ENCODE data around the gene ADGRF1. TPM values are rescaled to one million over a fixed set of nuclear protein-coding genes. Genes with fewer than 3 reads are reported as not detected.

The ADGRF1 gene
- polyA plus RNA-seq, 1 experiment, result not detected

DNA sequence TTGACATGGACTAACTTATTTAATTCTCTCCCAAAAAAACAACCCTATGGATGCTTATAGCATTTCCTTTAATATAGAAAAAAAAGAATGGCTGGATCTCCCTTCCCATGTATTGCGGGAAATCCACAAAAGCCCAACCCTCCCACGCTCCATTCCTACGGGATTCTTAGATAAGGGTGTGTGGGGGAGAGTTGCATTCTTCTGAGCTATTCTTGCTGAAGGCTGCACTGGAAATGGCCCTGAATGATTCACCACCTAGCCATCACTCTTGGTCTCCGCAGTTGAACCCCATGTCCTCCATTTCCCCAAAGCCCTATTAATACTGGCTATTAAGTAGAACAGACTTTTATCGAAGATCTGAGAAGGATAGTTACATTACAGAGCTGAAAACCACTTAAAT is 78.5 kb downstream of the ADGRF1 start:
- CTCF ChIA-PET, result interaction anchor here (0.6 kb wide), 1 partner anchor 13 kb away, joined by 3 read pairs; no protein-coding TSS in a partner anchor
- Histone ChIP-seq H3K27me3 (ENCODE audit: control insufficient read depth, insufficient read depth, low read length) (peaks cover 2% of the 10 kb centered on the region), H3K9me3 (ENCODE audit: control insufficient read depth, insufficient read depth, low read length) (no peaks in the 10 kb centered on the region), H3K4me3 (ENCODE audit: low read depth, low read length) (no peak overlapping the region), H3K27ac (ENCODE audit: low read depth, low read length) (no peak overlapping the region)
- TF ChIP-seq, protein P1, sequence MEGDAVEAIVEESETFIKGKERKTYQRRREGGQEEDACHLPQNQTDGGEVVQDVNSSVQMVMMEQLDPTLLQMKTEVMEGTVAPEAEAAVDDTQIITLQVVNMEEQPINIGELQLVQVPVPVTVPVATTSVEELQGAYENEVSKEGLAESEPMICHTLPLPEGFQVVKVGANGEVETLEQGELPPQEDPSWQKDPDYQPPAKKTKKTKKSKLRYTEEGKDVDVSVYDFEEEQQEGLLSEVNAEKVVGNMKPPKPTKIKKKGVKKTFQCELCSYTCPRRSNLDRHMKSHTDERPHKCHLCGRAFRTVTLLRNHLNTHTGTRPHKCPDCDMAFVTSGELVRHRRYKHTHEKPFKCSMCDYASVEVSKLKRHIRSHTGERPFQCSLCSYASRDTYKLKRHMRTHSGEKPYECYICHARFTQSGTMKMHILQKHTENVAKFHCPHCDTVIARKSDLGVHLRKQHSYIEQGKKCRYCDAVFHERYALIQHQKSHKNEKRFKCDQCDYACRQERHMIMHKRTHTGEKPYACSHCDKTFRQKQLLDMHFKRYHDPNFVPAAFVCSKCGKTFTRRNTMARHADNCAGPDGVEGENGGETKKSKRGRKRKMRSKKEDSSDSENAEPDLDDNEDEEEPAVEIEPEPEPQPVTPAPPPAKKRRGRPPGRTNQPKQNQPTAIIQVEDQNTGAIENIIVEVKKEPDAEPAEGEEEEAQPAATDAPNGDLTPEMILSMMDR (IDR thresholded peaks at IDR 0.05; ENCODE audit: low read depth, low read length), result no peak
- POLR2A ChIA-PET, result no interaction called here
- no peak for DNase-seq (ENCODE audit: low read depth, low spot score)

DNA sequence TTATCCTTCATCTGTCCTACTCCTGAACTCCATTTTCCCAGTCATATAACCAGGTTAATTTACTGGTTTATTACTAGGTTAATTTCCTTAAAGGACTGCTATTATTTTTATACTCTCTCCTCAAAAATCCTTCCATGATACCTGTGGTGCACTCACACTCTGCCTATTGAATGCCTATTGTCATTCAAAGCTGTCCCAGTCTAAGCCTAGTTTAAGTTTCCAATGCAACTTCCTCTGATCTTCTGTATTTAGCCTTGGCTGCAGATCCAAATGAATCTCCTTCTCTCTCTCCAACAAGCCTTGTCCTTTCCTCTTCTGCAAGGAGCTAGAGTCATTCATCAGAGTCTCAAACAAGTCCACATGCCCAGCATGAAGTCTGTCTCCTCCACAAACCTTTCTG is 79.1 kb downstream of the ADGRF1 start:
- Histone ChIP-seq H3K27me3 (ENCODE audit: control insufficient read depth, insufficient read depth, low read length) (peaks cover 2% of the 10 kb centered on the region), H3K27ac (ENCODE audit: low read depth, low read length) (no peak overlapping the region), H3K9me3 (ENCODE audit: control insufficient read depth, insufficient read depth, low read length) (no peaks in the 10 kb centered on the region), H3K4me3 (ENCODE audit: low read depth, low read length) (no peak overlapping the region)
- DNase-seq (ENCODE audit: low read depth, low spot score), result no peak
- TF ChIP-seq, protein P1 (IDR thresholded peaks at IDR 0.05; ENCODE audit: low read depth, low read length), result no peak
- ChIA-PET POLR2A (no interaction called here), CTCF (interaction anchor here (0.6 kb wide), 1 partner anchor 13 kb away, joined by 3 read pairs; no protein-coding TSS in a partner anchor)

DNA sequence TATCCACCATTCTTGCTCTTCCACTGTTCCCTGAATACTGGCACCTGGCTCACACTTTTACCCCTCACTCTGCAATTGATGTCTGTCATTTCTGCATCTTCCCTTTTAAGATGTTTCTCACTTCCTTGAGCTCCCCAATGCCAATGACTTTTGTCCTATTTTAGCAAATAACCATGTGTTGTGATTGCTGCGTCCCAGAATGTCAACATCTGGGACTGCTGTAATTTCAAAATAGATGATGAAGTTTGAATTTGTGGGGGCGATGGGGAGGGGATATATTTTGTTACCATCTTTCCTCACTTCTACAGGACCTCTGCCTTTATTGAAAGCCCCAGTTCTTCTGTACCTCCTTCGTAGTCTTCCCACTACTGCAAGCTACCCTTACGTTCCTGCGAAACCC is 80.4 kb downstream of the ADGRF1 start:
- TF ChIP-seq, protein P1 (IDR thresholded peaks at IDR 0.05; ENCODE audit: low read depth, low read length), result no peak
- POLR2A ChIA-PET, result no interaction called here
- Histone ChIP-seq H3K27me3 (ENCODE audit: control insufficient read depth, insufficient read depth, low read length) (peaks cover 2% of the 10 kb centered on the region), H3K4me3 (ENCODE audit: low read depth, low read length) (no peak overlapping the region), H3K9me3 (ENCODE audit: control insufficient read depth, insufficient read depth, low read length) (no peaks in the 10 kb centered on the region), H3K27ac (ENCODE audit: low read depth, low read length) (no peak overlapping the region)
- DNase-seq (ENCODE audit: low read depth, low spot score), result no peak
- CTCF ChIA-PET, result no interaction called here

DNA sequence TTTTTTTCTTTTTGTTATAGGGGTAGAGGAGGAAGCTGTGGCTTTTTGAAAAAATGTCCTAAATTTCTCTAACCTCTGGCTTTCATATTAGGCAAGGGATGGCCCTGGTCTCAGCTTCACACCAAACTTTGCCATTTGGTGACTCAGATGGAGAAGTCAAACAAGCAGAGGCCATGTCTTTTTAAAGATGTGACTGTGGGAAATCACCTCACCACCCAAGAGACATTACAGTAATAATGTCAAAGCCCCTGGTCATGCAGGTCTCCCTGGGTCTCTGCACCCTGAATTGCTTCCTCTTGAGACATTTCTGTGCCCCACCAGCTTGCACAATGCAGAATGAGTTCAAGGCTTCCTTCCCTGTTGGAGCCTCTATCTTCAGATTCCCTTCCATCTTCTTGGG is 80.9 kb downstream of the ADGRF1 start:
- DNase-seq (ENCODE audit: low read depth, low spot score), result no peak
- POLR2A ChIA-PET, result no interaction called here
- TF ChIP-seq, protein P1 (IDR thresholded peaks at IDR 0.05; ENCODE audit: low read depth, low read length), result no peak
- CTCF ChIA-PET, result no interaction called here
- Histone ChIP-seq H3K27ac (ENCODE audit: low read depth, low read length) (no peak overlapping the region), H3K27me3 (ENCODE audit: control insufficient read depth, insufficient read depth, low read length) (peaks cover 2% of the 10 kb centered on the region), H3K9me3 (ENCODE audit: control insufficient read depth, insufficient read depth, low read length) (no peaks in the 10 kb centered on the region), H3K4me3 (ENCODE audit: low read depth, low read length) (no peak overlapping the region)

DNA sequence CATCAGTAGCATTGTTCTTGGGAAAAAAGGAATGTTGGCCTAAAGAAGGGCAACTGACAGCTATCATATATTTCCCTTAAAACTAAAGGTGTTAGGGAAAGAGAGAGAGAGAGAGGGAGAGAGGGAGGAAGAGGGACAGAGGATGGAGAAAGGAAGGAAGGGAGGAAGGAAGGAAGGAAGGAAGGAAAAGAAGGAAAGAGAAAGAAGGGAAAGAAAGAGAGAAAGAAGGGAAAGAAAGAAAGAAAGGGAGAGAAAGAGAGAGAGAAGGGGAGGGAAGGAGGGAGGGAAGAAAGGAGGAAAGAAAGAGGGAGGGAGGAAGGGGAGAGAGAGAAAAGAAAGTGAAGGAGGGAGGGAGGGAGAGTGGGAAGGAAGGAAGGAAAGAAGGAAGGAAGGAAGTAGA is 82.7 kb downstream of the ADGRF1 start:
- H3K27ac ChIP-seq (ENCODE audit: low read depth, low read length), result no peak overlapping the region
- no peaks in the 10 kb centered on the region for H3K9me3 ChIP-seq (ENCODE audit: control insufficient read depth, insufficient read depth, low read length)
- DNase-seq (ENCODE audit: low read depth, low spot score), result no peak
- H3K4me3 ChIP-seq (ENCODE audit: low read depth, low read length), result no peak overlapping the region
- TF ChIP-seq, protein P1 (IDR thresholded peaks at IDR 0.05; ENCODE audit: low read depth, low read length), result no peak
- ChIA-PET CTCF (no interaction called here), POLR2A (interaction anchor here (0.8 kb wide), 1 partner anchor 507 kb away, joined by 13 read pairs; no protein-coding TSS in a partner anchor)
- H3K27me3 ChIP-seq (ENCODE audit: control insufficient read depth, insufficient read depth, low read length), result peaks cover 2% of the 10 kb centered on the region
